HEK293 (cell line): ENCODE data around the gene DCLK1.
A peak's percentile ranks its signal among the peaks of the same experiment; 100 is the strongest.

Experiments
- CTCF ChIA-PET: fragments of 350-600 bp; formaldehyde crosslinking; extraction: SDS; loops from one replicate; lab custom pipeline; 2021; ENCODE audit warnings: antibody characterized with exemption; lab: Yijun Ruan, JAX
- POLR2A ChIA-PET: fragments of 300-600 bp; formaldehyde crosslinking; extraction: SDS; loops from one replicate; lab custom pipeline; 2020; ENCODE audit warnings: antibody characterized with exemption, inconsistent platforms; lab: Yijun Ruan, JAX
- H3K27ac ChIP-seq: fragments of 200-500 bp; sonication (Bioruptor generic); 2 replicates; pipeline ENCODE4 v1.5.1; 2014; ENCODE audit warnings: low read depth, low read length, control low read depth, inconsistent platforms; ENCODE audit errors: extremely low read depth
- H3K36me3 ChIP-seq, 2 experiments: fragments of 200-500 bp in 1 of 2; sonication (Bioruptor generic) in 1 of 2; 1 replicate in 1 of 2; 2 replicates in 1 of 2; pipeline ENCODE4 v1.5.1; 2014 to 2017; ENCODE audit warnings: inconsistent platforms in 2 of 2, low read length in 2 of 2; ENCODE audit not compliant: control insufficient read depth in 2 of 2, insufficient read depth in 1 of 2
- H3K4me1 ChIP-seq: fragments of 200-500 bp; sonication (Bioruptor generic); 2 replicates; pipeline ENCODE4 v1.5.1; 2014; ENCODE audit warnings: mild to moderate bottlenecking, low read length, inconsistent platforms; ENCODE audit not compliant: control insufficient read depth, insufficient read depth
- H3K4me3 ChIP-seq: 2 replicates; pipeline ENCODE4 v1.5.1; 2011; ENCODE audit warnings: low read depth, mild to moderate bottlenecking, control low read depth, low read length, moderate library complexity
- H3K9me3 ChIP-seq: fragments of 200-500 bp; sonication (Bioruptor generic); 2 replicates; pipeline ENCODE4 v1.5.1; 2014; ENCODE audit warnings: low read depth, low read length, inconsistent platforms; ENCODE audit not compliant: control insufficient read depth, insufficient read depth
- BCL6B ChIP-seq: fragments of 450-650 bp; formaldehyde crosslinking; IDR thresholded peaks from 2 replicates; pipeline ENCODE4 v1.5.1; 2017; ENCODE audit warnings: missing biosample characterization, missing genetic modification characterization
- KLF1 ChIP-seq: fragments of 450-650 bp; formaldehyde crosslinking; IDR thresholded peaks from 2 replicates; pipeline ENCODE4 v1.5.1; 2016; ENCODE audit warnings: missing biosample characterization, missing genetic modification characterization
- OSR2 ChIP-seq: fragments of 450-650 bp; formaldehyde crosslinking; IDR thresholded peaks from 2 replicates; pipeline ENCODE4 v1.5.1; 2016; ENCODE audit warnings: missing biosample characterization, missing genetic modification characterization
- PATZ1 ChIP-seq: fragments of 450-650 bp; formaldehyde crosslinking; IDR thresholded peaks from 2 replicates; pipeline ENCODE4 v1.5.1; 2016; ENCODE audit warnings: missing biosample characterization, missing genetic modification characterization
- PRDM1 ChIP-seq: fragments of 450-650 bp; formaldehyde crosslinking; IDR thresholded peaks from 2 replicates; pipeline ENCODE4; 2016; ENCODE audit warnings: missing biosample characterization, missing genetic modification characterization
- SALL2 ChIP-seq: fragments of 450-650 bp; formaldehyde crosslinking; IDR thresholded peaks from 2 replicates; pipeline ENCODE4 v1.5.0; 2017; ENCODE audit warnings: missing biosample characterization, mild to moderate bottlenecking, missing genetic modification characterization, borderline replicate concordance
- TRIM28 ChIP-seq: IDR thresholded peaks from 2 replicates; pipeline ENCODE4 v1.6.1; 2011; ENCODE audit warnings: low read length, control low read depth, borderline replicate concordance
- TSHZ1 ChIP-seq: fragments of 450-650 bp; formaldehyde crosslinking; IDR thresholded peaks from 2 replicates; pipeline ENCODE4 v1.5.1; 2016; ENCODE audit warnings: missing biosample characterization, missing genetic modification characterization, borderline replicate concordance
- WT1 ChIP-seq: fragments of 450-650 bp; formaldehyde crosslinking; IDR thresholded peaks from 2 replicates; pipeline ENCODE4 v1.5.1; 2016; ENCODE audit warnings: missing biosample characterization, missing genetic modification characterization
- YY2 ChIP-seq: fragments of 450-650 bp; formaldehyde crosslinking; IDR thresholded peaks from 2 replicates; pipeline ENCODE4 v1.5.1; 2016; ENCODE audit warnings: missing biosample characterization, missing genetic modification characterization
- ZBTB1 ChIP-seq: fragments of 450-650 bp; formaldehyde crosslinking; IDR thresholded peaks from 2 replicates; pipeline ENCODE4 v1.5.1; 2016; ENCODE audit warnings: missing biosample characterization, missing genetic modification characterization
- ZBTB11 ChIP-seq: fragments of 450-650 bp; formaldehyde crosslinking; conservative IDR thresholded peaks from 2 replicates; pipeline ENCODE4 v1.5.1; 2016; ENCODE audit warnings: low read depth, missing biosample characterization, missing genetic modification characterization
- ZBTB17 ChIP-seq: fragments of 450-650 bp; formaldehyde crosslinking; IDR thresholded peaks from 2 replicates; pipeline ENCODE4 v1.5.1; 2016; ENCODE audit warnings: missing biosample characterization, missing genetic modification characterization
- ZNF132 ChIP-seq: fragments of 450-650 bp; formaldehyde crosslinking; IDR thresholded peaks from 2 replicates; pipeline ENCODE4 v1.5.1; 2017; ENCODE audit warnings: missing biosample characterization, missing genetic modification characterization, borderline replicate concordance
- ZNF146 ChIP-seq: fragments of 450-650 bp; formaldehyde crosslinking; IDR thresholded peaks from 2 replicates; pipeline ENCODE4 v1.5.1; 2016; ENCODE audit warnings: missing biosample characterization, missing genetic modification characterization
- ZNF157 ChIP-seq: fragments of 450-650 bp; formaldehyde crosslinking; IDR thresholded peaks from 2 replicates; pipeline ENCODE4 v1.5.1; 2016; ENCODE audit warnings: missing biosample characterization, missing genetic modification characterization
- ZNF174 ChIP-seq: fragments of 450-650 bp; formaldehyde crosslinking; IDR thresholded peaks from 2 replicates; pipeline ENCODE4 v1.5.0; 2017; ENCODE audit warnings: missing biosample characterization, mild to moderate bottlenecking, missing genetic modification characterization
- ZNF202 ChIP-seq: fragments of 450-650 bp; formaldehyde crosslinking; IDR thresholded peaks from 2 replicates; pipeline ENCODE4 v1.5.1; 2016; ENCODE audit warnings: missing biosample characterization, missing genetic modification characterization, borderline replicate concordance
- ZNF341 ChIP-seq: fragments of 450-650 bp; formaldehyde crosslinking; IDR thresholded peaks from 2 replicates; pipeline ENCODE4; 2016; ENCODE audit warnings: low read depth, missing biosample characterization, missing genetic modification characterization
- ZNF391 ChIP-seq: fragments of 450-650 bp; formaldehyde crosslinking; IDR thresholded peaks from 2 replicates; pipeline ENCODE4 v1.5.1; 2016; ENCODE audit warnings: low read depth, missing biosample characterization, missing genetic modification characterization, borderline replicate concordance
- ZNF530 ChIP-seq: fragments of 450-650 bp; formaldehyde crosslinking; IDR thresholded peaks from 2 replicates; pipeline ENCODE4 v1.5.1; 2016; ENCODE audit warnings: low read depth, missing biosample characterization, missing genetic modification characterization
- ZNF555 ChIP-seq: fragments of 450-650 bp; formaldehyde crosslinking; conservative IDR thresholded peaks from 2 replicates; pipeline ENCODE4 v1.5.1; 2017; ENCODE audit warnings: missing biosample characterization, mild to moderate bottlenecking, missing genetic modification characterization, inconsistent platforms
- ZNF600 ChIP-seq: fragments of 450-650 bp; formaldehyde crosslinking; IDR thresholded peaks from 2 replicates; pipeline ENCODE4 v1.5.1; 2016; ENCODE audit warnings: missing biosample characterization, missing genetic modification characterization
- ZNF623 ChIP-seq: fragments of 450-650 bp; formaldehyde crosslinking; IDR thresholded peaks from 2 replicates; pipeline ENCODE4 v1.5.1; 2016; ENCODE audit warnings: missing biosample characterization, missing genetic modification characterization
- ZNF629 ChIP-seq: fragments of 450-650 bp; formaldehyde crosslinking; IDR thresholded peaks from 2 replicates; pipeline ENCODE4 v1.5.1; 2017; ENCODE audit warnings: missing biosample characterization, missing genetic modification characterization
- ZNF664 ChIP-seq: fragments of 450-650 bp; formaldehyde crosslinking; IDR thresholded peaks from 2 replicates; pipeline ENCODE4 v1.5.1; 2016; ENCODE audit warnings: missing biosample characterization, missing genetic modification characterization
- ZNF701 ChIP-seq: fragments of 450-650 bp; formaldehyde crosslinking; IDR thresholded peaks from 2 replicates; pipeline ENCODE4 v1.5.1; 2016; ENCODE audit warnings: missing biosample characterization, missing genetic modification characterization
- ZNF704 ChIP-seq: fragments of 450-650 bp; formaldehyde crosslinking; IDR thresholded peaks from 2 replicates; pipeline ENCODE4 v1.5.1; 2016; ENCODE audit warnings: missing biosample characterization, missing genetic modification characterization

The DCLK1 gene

GRCh38 chr13:35855531-35856019 lies 275.6 kb downstream of the DCLK1 start:
- Histone ChIP-seq H3K4me3 (no peak overlapping the region), H3K9me3 (no peaks in the 10 kb centered on the region), H3K36me3 (no peaks in the 10 kb centered on the region), H3K4me1 (peaks cover 6% of the 10 kb centered on the region; the same call in 1 of the 2 replicates), H3K27ac (no peak overlapping the region)
- ChIA-PET CTCF (interaction anchor here (0.6 kb wide), 1 partner anchor 96 kb away, joined by 3 read pairs; no protein-coding TSS in a partner anchor), POLR2A (no interaction called here)
- TF ChIP-seq TSHZ1 (tag by site-specific recombination) = peak; percentile 71; the same call in 1 of the 2 replicates
- no peak for TF ChIP-seq YY2 (tag by site-specific recombination)
- peak; percentile 80 for TF ChIP-seq ZNF629 (tag by site-specific recombination)
- 0 out of 2 replicates have a peak, but pooled peaks have one; percentile 18 for TF ChIP-seq KLF1 (tag by site-specific recombination)
- TF ChIP-seq OSR2 (tag by site-specific recombination) = peak; percentile 93
- TF ChIP-seq ZNF174 (tag by site-specific recombination) = no peak
- no peak for TF ChIP-seq ZNF391 (tag by site-specific recombination)
- TF ChIP-seq ZNF146 (tag by site-specific recombination) = no peak
- peak; percentile 65 for TF ChIP-seq PATZ1
- no peak for TF ChIP-seq TRIM28
- TF ChIP-seq ZNF664 = no peak
- no peak for TF ChIP-seq ZNF704 (tag by site-specific recombination)
- no peak for TF ChIP-seq SALL2 (tag by site-specific recombination)
- peak; percentile 76 for TF ChIP-seq PRDM1 (tag by site-specific recombination)
- TF ChIP-seq BCL6B (tag by site-specific recombination) = peak; percentile 52; the same call in 1 of the 2 replicates
- no peak for TF ChIP-seq ZNF701 (tag by site-specific recombination)
- no peak for TF ChIP-seq ZNF530 (tag by site-specific recombination)
- TF ChIP-seq ZNF600 = no peak
- TF ChIP-seq WT1 (tag by site-specific recombination) = peak; percentile 90
- no peak for TF ChIP-seq ZNF555 (tag by site-specific recombination)
- peak; percentile 62 for TF ChIP-seq ZNF341 (tag by site-specific recombination)
- no peak for TF ChIP-seq ZBTB11 (tag by site-specific recombination)
- TF ChIP-seq ZNF132 (tag by site-specific recombination) = no peak
- TF ChIP-seq ZNF157 (tag by site-specific recombination) = no peak
- no peak for TF ChIP-seq ZNF202 (tag by site-specific recombination)
- TF ChIP-seq ZBTB17 (tag by site-specific recombination) = peak; percentile 63
- no peak for TF ChIP-seq ZNF623 (tag by site-specific recombination)
- TF ChIP-seq ZBTB1 (tag by site-specific recombination) = no peak
